SKM-1 treated with dmso at 0.1 percent for 144 hours (cell line): ENCODE measurements around the gene EFHD1.
"Not testable (repeated sequence)": the region's sequence is repeated elsewhere in the genome, so short reads cannot be mapped to it uniquely, and the experiment has no call there.

ENCODE experiments used
- DNase-seq: peaks from one replicate; lab custom pipeline; 2025; ENCODE audit not compliant: unreplicated experiment; lab: John Stamatoyannopoulos, UW

Gene EFHD1

GRCh38 chr2:232615339-232615738 lies 18.1 kb upstream of the EFHD1 start:
- DNase-seq = no peak

GRCh38 chr2:232621186-232621585 lies 12.2 kb upstream of the EFHD1 start:
- no peak for DNase-seq

- DNase-seq = no peak
Measured at GRCh38 chr2:232622563-232622962, 10.8 kb upstream of the EFHD1 start.

- no peak for DNase-seq
Measured at GRCh38 chr2:232623768-232624765, 9.3 kb upstream of the EFHD1 start.

- no peak for DNase-seq
Measured at GRCh38 chr2:232626584-232626983, 6.8 kb upstream of the EFHD1 start.

GRCh38 chr2:232628466-232629128 lies 4.8 kb upstream of the EFHD1 start:
- no peak for DNase-seq

- no peak for DNase-seq
Measured at GRCh38 chr2:232629129-232629475, 4.3 kb upstream of the EFHD1 start.

GRCh38 chr2:232632229-232632903 lies 1.0 kb upstream of the EFHD1 start:
- DNase-seq = no peak

GRCh38 chr2:232632904-232633412 lies 446 bp upstream of the EFHD1 start:
- DNase-seq = no peak

- no peak for DNase-seq
Measured at GRCh38 chr2:232634206-232635150, 1.1 kb downstream of the EFHD1 start.

- not testable (repeated sequence) for DNase-seq
Measured at GRCh38 chr2:232635376-232635775, 2.0 kb downstream of the EFHD1 start.

- DNase-seq = no peak
Measured at GRCh38 chr2:232635820-232636219, 2.4 kb downstream of the EFHD1 start.

- no peak for DNase-seq
Measured at GRCh38 chr2:232636788-232637420, 3.5 kb downstream of the EFHD1 start.

GRCh38 chr2:232637866-232638583 lies 4.6 kb downstream of the EFHD1 start:
- DNase-seq = no peak

- no peak for DNase-seq
Measured at GRCh38 chr2:232641153-232641848, 7.9 kb downstream of the EFHD1 start.

- DNase-seq = no peak
Measured at GRCh38 chr2:232643147-232643425, 9.7 kb downstream of the EFHD1 start.

GRCh38 chr2:232643813-232644347 lies 10.5 kb downstream of the EFHD1 start:
- DNase-seq = no peak

GRCh38 chr2:232645061-232645460 lies 11.7 kb downstream of the EFHD1 start:
- DNase-seq = no peak

GRCh38 chr2:232646726-232647125 lies 13.3 kb downstream of the EFHD1 start:
- no peak for DNase-seq
